GM12892 (cell line): ENCODE results near the gene ACYP2.
"Not testable (repeated sequence)": the region's sequence is repeated elsewhere in the genome, so short reads cannot be mapped to it uniquely, and the experiment has no call there.

ENCODE experiments used
- DNase-seq: peaks from one replicate; pipeline ENCODE4 v3.0.0; 2011; ENCODE audit not compliant: insufficient read length
- FAIRE-seq: peaks from 2 replicates; lab custom pipeline; 2011; peaks lifted over from hg19 to GRCh38; lab: Jason Lieb, UNC
- POLR2A ChIP-seq: IDR thresholded peaks from 2 replicates; pipeline ENCODE4 v1.6.1; 2011; ENCODE audit warnings: low read depth, low read length, control low read depth
- POLR2AphosphoS5 ChIP-seq: IDR thresholded peaks from 2 replicates; pipeline ENCODE4 v1.6.1; 2011; ENCODE audit warnings: low read depth, low read length, control low read depth
- TAF1 ChIP-seq: IDR thresholded peaks from 2 replicates; pipeline ENCODE4 v1.6.1; 2011; ENCODE audit warnings: low read depth, mild to moderate bottlenecking, control low read depth, low read length, borderline replicate concordance

ACYP2 gene

DNA sequence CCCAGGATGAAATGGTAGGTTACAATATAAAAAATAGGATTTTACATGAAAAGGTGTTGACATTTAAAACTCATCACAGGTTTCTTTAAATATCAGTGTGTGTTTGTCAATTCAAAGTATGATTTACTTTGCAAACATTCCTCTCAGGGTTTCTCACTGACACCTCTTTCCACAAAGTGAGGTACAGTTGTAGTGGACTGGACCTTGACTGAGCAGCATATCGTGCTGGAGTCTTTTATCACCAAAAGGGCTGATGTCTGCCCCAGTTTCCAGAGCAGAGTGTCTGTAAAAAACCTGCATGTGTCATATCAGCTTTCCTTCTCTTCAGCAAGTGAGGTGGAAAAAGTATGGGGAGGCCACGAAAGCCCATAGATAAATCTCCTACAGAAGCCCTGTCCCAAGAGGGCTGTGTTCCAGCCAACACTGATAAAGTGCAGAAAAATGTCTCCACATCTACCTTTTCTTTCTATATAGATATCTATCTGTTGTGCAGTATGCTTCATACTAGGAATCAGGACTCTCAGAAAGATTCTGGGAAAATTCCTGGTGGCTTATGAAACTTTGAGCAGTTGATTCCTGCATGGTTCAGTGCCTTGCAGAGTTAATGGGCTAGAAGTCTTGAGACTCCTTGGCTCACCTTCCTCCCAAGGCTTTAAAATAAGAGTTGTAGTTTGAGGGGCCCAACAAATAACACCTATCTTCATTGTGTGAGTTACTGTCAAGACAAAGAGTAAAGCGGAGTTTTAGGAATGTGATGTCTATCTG, 6.9 kb downstream of the ACYP2 start:
- no peak for FAIRE-seq
- DNase-seq = no peak
- no peak for TF ChIP-seq POLR2A
- TF ChIP-seq POLR2AphosphoS5 = no peak
- TF ChIP-seq TAF1 = no peak

DNA sequence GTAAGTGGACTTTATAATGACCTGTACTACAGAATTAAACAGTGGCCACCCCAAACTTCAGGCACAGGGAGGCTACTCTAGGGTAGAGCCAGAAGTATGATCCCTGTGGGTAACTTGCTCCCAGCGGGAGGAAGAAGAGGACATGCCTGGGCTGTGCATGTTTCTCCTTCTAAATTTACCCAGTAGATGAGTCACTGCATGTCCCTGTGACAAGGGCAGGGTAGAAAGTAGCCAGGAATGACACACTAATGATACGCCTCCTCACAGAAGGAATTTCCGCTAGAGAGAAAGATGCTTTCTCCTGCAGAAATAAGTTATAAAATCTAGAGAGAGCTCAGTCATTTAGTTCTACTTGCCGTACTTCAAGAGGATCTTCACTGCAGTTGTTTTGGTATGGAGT, 7.5 kb downstream of the ACYP2 start:
- TF ChIP-seq POLR2AphosphoS5 (no peak), POLR2A (no peak), TAF1 (no peak)
- FAIRE-seq = no peak
- no peak for DNase-seq

DNA sequence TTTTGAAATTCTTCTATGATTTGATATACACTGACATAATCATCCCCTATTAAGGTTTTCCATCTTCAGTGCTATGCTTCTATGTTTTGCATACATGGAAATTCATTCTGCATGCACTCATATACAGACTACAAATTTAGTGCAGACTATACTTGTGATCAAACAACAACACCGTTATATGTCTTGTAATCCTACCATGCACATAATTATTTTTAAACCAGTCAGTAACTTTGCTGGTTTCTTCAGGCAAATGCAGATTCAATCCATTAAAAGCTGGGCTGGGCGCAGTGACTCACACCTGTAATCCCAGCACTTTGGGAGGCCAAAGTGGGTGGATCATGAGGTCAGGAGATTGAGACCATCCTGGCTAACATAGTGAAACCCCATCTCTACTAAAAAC, 11.8 kb downstream of the ACYP2 start:
- not testable (repeated sequence) for DNase-seq, FAIRE-seq

GRCh38 chr2:54133056-54133455, 17.6 kb downstream of the ACYP2 start:
- FAIRE-seq = no peak
- TF ChIP-seq POLR2AphosphoS5 (no peak), POLR2A (no peak), TAF1 (no peak)
- no peak for DNase-seq

- TF ChIP-seq POLR2AphosphoS5 (no peak), POLR2A (no peak), TAF1 (no peak)
- no peak for DNase-seq
- FAIRE-seq = no peak
Observed at GRCh38 chr2:54139210-54139609, 23.8 kb downstream of the ACYP2 start.

- FAIRE-seq (no peak), DNase-seq (no peak)
- TF ChIP-seq TAF1 = no peak
- no peak for TF ChIP-seq POLR2AphosphoS5
- no peak for TF ChIP-seq POLR2A
Observed at GRCh38 chr2:54143780-54144179, 28.4 kb downstream of the ACYP2 start.

DNA sequence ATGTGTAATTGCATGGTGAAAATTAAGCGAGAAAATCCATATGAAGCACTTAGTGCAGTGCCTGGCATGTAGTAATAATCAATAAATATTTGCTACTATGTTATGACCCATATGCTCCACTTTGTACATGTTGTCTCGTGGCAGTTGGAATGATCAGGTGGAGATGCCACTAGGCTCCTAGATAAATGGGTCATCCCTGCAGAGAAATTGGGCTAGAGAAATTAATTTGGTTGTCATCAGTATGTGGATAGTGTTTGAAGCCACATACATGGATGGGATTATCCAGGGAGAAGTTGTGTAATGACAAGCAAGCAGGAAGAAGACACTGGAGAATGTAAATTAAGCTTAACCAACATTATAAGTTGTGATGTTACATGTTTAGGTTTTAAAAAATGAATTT, 33.0 kb downstream of the ACYP2 start:
- DNase-seq (no peak), FAIRE-seq (no peak)
- TF ChIP-seq POLR2AphosphoS5 = no peak
- TF ChIP-seq POLR2A = no peak
- TF ChIP-seq TAF1 = no peak

GRCh38 chr2:54149638-54150441, 34.4 kb downstream of the ACYP2 start:
- FAIRE-seq = no peak

DNA sequence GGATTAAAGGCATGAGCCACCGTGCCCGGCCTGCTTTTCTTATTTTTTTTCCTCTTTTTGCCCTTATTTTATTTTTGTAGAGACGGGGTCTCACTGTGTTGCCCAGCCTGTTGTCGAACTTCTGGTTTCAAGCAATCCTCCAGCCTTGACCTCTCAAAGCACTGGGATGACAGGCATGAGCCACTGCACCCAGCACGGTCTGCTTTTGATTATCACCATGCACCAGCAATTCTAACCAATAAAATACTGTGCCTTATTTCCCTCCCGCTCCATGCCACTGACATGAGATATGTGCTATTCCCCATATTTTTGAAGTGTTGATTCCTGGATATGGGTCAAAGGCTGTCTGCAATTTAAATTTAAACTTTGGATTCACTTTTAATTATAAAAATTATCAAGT, 42.9 kb downstream of the ACYP2 start:
- FAIRE-seq (no peak), DNase-seq (no peak)
- TF ChIP-seq POLR2A (no peak), POLR2AphosphoS5 (no peak), TAF1 (no peak)

More at GRCh38 chr2:54149638-54150441, 34.4 kb downstream of the ACYP2 start:
- DNase-seq = no peak
- TF ChIP-seq POLR2A (no peak), POLR2AphosphoS5 (no peak), TAF1 (no peak)

GRCh38 chr2:54161660-54162424, 46.4 kb downstream of the ACYP2 start:
- DNase-seq (no peak), FAIRE-seq (no peak)
- no peak for TF ChIP-seq POLR2A
- TF ChIP-seq TAF1 = no peak
- no peak for TF ChIP-seq POLR2AphosphoS5

DNA sequence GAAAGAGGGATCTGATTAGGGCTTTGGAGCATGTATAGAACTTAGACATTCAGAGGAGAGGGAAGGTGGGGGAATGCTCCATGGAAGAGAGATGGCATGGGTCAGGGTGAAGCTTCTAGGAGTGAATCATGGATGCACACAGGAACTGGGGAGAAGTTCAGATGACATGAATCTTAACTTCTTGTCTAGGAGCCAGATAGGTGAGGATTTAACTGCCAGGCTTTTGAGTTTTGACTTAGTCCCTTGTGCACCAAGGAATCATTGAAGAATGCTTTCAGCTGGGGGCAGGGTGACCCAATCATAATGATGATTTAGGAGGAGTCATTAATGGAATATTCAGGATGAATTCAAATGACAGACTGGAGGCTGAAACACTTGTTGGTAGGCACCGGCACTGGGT, 48.7 kb downstream of the ACYP2 start:
- no peak for TF ChIP-seq TAF1
- no peak for TF ChIP-seq POLR2A
- no peak for TF ChIP-seq POLR2AphosphoS5
- no peak for FAIRE-seq
- DNase-seq = no peak
